WI38 (cell line): ENCODE results near the gene CCR1.

ENCODE experiments used
- H3K4me3 ChIP-seq: 2 replicates; pipeline ENCODE4 v1.5.1; 2011; ENCODE audit warnings: low read depth, mild to moderate bottlenecking, control low read depth, low read length
- TF ChIP-seq, protein P1 (sequence below): IDR thresholded peaks from 2 replicates; pipeline ENCODE4 v1.5.1; 2012; ENCODE audit warnings: low read depth, mild to moderate bottlenecking, control low read depth, low read length

The CCR1 gene

DNA sequence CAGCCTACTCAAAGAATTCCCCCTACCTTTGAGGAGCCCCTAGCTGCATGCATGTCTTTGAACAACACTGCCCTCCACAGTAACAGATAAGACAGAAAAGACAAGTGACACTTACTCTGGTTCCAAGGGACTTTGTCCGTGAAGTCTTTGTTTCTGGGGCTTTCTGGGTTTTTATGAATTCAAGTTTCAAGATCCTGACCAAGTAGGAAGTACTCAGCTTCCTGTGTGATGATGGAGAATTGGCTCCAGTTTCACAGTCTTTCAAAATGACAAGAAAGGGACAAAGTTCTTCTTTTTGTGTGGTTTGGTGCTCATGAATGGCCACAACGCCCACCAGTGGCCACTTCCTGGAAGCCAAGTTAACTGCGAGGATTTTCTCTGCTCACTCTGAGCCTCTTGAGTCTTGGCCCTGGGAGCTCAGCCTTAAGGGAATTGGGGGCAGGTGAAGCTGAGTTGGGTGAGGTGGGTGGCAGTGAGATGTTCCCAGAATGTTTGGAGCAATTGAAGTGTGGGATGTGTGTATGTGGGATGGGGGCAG is at the start of gene CCR1:
Gene CCR1 (minus strand): TSS at position 147 of the 538 bp plus-strand sequence. CDS start 4,000 bp downstream, outside the sequence.
- H3K4me3 ChIP-seq = no peak within 1 kb of the TSS
- TF ChIP-seq, protein P1, sequence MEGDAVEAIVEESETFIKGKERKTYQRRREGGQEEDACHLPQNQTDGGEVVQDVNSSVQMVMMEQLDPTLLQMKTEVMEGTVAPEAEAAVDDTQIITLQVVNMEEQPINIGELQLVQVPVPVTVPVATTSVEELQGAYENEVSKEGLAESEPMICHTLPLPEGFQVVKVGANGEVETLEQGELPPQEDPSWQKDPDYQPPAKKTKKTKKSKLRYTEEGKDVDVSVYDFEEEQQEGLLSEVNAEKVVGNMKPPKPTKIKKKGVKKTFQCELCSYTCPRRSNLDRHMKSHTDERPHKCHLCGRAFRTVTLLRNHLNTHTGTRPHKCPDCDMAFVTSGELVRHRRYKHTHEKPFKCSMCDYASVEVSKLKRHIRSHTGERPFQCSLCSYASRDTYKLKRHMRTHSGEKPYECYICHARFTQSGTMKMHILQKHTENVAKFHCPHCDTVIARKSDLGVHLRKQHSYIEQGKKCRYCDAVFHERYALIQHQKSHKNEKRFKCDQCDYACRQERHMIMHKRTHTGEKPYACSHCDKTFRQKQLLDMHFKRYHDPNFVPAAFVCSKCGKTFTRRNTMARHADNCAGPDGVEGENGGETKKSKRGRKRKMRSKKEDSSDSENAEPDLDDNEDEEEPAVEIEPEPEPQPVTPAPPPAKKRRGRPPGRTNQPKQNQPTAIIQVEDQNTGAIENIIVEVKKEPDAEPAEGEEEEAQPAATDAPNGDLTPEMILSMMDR = peak; percentile 67

DNA sequence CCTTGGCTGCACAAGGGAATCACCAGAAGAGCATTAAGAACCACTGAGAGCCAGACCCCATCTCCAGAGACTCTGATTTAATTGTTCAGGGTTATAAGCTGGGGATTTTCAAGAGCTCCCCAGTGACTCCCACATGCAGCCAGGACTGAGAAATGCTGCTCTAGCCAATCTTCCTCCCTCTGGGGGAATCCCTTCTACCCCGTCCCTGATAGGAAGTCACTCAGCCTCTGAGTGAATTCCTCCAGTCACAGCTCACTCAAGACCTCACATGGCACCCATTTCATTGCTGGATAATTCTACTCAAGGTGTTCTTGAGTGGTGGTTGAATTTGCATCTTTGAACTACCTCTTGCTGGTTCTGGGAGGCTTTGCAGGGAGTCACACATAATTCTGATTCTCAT is 44.9 kb upstream of the CCR1 start:
- H3K4me3 ChIP-seq = no peak overlapping the region
- TF ChIP-seq, protein P1 = no peak

DNA sequence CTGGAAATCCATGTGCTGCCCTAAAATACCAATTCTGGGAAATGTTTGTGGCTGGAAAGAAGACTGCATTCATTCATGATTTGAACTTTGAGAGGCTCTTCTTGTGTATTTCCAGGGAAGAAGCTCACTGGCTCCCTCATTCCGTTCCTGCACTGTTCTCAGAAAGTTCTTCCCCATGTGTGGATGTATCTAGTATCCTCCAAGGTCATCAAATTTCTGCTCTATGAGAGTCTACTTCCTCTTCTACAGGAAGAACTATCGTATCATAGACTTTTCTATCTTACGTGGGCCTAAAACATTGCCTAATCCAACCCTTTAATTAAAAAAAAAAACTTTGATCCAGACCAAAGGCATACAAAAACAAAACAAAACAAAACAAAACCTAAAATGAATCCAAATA is 37.0 kb upstream of the CCR1 start:
- TF ChIP-seq, protein P1 = no peak
- H3K4me3 ChIP-seq = no peak overlapping the region

DNA sequence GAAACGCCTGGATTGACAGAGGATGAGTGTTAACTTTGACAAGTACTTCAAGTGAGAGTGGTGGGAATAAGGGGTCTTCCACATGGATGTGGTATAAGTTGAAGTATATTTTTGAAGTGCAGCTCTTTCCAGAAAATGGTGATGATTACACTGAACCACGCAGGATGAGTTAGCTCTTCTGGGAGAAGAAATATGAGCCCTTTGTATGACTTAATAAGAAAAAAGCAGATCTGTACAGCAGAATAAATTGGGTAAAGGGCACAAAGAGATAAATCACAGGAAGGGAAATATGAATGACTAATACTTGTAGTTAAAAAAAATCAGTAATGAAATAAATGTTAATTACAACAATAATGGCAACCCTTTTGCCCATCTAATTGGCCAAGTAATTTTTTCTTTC is 35.4 kb upstream of the CCR1 start:
- no peak overlapping the region for H3K4me3 ChIP-seq
- TF ChIP-seq, protein P1 = no peak

DNA sequence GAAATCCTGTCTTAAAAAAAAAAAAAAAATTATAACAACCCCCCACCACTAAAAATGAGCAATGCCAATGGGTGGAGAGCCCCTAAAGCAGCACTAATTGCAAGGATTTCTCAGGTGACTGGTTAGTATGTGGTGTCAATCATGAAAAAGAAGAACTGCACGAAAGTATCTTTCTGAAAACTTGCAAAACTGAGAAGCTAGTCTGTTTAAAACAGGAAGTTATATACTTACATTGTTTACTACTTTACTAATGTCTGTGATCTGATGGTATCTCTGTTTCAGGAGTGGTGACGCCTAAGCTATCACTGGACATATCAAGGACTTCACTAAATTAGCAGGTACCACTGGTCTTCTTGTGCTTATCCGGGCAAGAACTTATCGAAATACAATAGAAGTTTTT is 34.0 kb upstream of the CCR1 start, which contains the start of gene CCR3:
Gene CCR3 (plus strand): TSS at position 341 of the 400 bp plus-strand sequence. CDS start 22,699 bp downstream, outside the sequence.
- H3K4me3 ChIP-seq = no peak within 1 kb of the TSS
- TF ChIP-seq, protein P1 = no peak

DNA sequence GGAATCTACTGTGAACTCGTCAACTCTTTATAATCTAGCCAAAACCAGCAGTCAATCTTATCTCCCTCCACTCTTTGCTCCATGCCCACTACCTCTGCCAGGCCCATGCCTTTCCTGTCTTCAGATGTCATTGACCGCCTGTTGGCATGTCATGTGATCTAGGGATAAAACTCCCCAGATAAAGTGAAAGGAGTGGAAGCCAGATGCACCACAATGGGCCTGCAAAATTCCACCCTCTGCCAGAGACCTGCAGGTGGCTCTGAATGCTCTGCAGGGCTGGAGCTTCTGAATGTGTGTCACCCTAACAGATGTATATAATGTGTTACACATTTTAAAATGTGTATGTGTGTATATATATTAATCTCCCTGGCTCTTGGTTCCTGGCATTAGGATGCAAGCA is 31.8 kb upstream of the CCR1 start:
- TF ChIP-seq, protein P1 = no peak
- no peak overlapping the region for H3K4me3 ChIP-seq

DNA sequence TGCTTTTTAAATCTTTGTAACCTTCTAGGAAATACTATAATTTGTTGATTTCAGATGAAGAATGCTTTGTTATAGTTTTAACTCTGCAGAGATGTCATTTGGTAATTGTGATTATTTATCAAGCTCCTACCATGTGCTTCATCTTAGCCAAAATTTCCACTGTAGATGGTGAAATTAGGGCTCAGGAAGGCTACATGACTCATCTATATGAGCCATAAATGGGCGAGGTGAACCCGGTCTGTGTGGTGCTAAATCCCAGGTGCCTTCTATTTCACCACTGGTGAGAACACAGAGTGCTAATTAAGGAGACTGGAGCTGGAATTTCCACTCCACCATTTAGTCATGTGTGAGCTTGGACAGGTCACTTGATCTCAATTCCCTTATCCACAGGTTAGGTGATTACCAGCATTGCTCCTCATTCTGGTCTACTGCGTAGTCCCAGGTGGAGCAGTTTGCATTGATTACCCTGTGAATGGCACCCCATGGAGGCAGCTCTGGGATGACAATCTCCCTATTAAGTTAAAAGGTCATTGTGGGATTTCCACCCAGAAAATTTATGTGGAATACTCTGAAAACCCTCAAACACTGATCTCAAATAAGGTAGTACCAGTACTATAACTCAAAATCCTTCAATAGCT is 31.3 kb upstream of the CCR1 start:
- H3K4me3 ChIP-seq = no peak overlapping the region
- TF ChIP-seq, protein P1 = no peak
